Measurements from ENCODE around the gene KCNB1.

- TF ChIP-seq CTCF (IDR thresholded peaks at IDR 0.05), result no peak
- TF ChIP-seq ZFX (IDR thresholded peaks at IDR 0.05; ENCODE audit: borderline replicate concordance), result no peak
These were observed 62.2 kb downstream of the KCNB1 start for GRCh38 chr20:49420292-49420691.

Measured in 22Rv1 (cell line).